IPS DF 6.9 (cell line): ENCODE data around the gene STK26.

ENCODE experiments used
- DNase-seq: peaks from one replicate; pipeline ENCODE4 v3.0.0-alpha.2; 2013; ENCODE audit warnings: low read depth, low spot score
- H3K27ac ChIP-seq: one replicate; pipeline ENCODE4 v1.5.1; 2013; ENCODE audit warnings: low read length, control low read depth
- H3K27me3 ChIP-seq: 2 replicates; pipeline ENCODE4 v1.6.1; 2013; ENCODE audit warnings: mild to moderate bottlenecking, low read length; ENCODE audit not compliant: control insufficient read depth, insufficient read depth
- H3K36me3 ChIP-seq: 2 replicates; pipeline ENCODE4 v1.6.1; 2013; ENCODE audit warnings: low read length; ENCODE audit not compliant: control insufficient read depth, insufficient read depth
- H3K4me1 ChIP-seq: 2 replicates; pipeline ENCODE4 v1.6.1; 2013; ENCODE audit warnings: low read length; ENCODE audit not compliant: control insufficient read depth, insufficient read depth
- H3K4me3 ChIP-seq: 2 replicates; pipeline ENCODE4 v1.5.1; 2013; ENCODE audit warnings: mild to moderate bottlenecking, low read length
- H3K9me3 ChIP-seq: 2 replicates; pipeline ENCODE4 v1.6.1; 2013; ENCODE audit warnings: low read length, inconsistent platforms; ENCODE audit not compliant: control insufficient read depth, insufficient read depth
- WGBS: extraction: QIAGEN DNeasy Blood & Tissue Kit; methylation state at CpG from one replicate; pipeline ENCODE4 v1.1.7; 2013; ENCODE audit warnings: mixed read lengths, missing lambda C conversion rate; ENCODE audit not compliant: insufficient read length, insufficient coverage; 5-methylcytosine and 5-hydroxymethylcytosine counted together

STK26 gene

DNA sequence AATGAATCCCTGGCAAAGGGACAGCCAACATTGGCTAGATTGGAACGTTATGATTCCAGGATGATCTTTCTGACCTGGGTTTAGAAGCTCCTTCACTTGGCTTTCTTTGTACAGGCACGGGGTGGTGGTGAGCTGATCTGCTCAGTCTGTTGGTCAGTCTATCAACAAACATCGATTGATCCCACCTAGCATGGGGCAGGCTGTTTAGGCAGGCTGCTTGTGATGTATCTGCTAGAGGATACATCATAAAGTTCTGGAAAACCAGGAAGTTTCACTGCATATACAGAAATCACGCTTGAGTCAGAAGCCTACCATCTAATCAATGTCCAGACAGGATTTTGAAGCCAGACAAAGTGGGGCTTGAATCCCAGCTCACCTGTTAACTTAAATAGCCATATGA is 97.8 kb downstream of the STK26 start:
- no CpG with 5 or more reads among the region's 4 CpGs for WGBS
- H3K9me3 ChIP-seq: no peaks in the 10 kb centered on the region
- DNase-seq: no peak
- no peaks in the 10 kb centered on the region for H3K36me3 ChIP-seq
- no peak overlapping the region for H3K4me3 ChIP-seq
- H3K4me1 ChIP-seq: no peaks in the 10 kb centered on the region
- H3K27me3 ChIP-seq: no peaks in the 10 kb centered on the region
- H3K27ac ChIP-seq: no peak overlapping the region
